AG09319 (cell line): ENCODE data around the gene CNGB1.

Experiments used
- DNase-seq: peaks from one replicate; pipeline ENCODE4 v3.0.0-alpha.2; 2010; ENCODE audit warnings: low read depth; ENCODE audit errors: extremely low read depth
- CTCF ChIP-seq: IDR thresholded peaks from 2 replicates; pipeline ENCODE4 v1.5.1; 2011; ENCODE audit warnings: low read depth, mild to moderate bottlenecking, inconsistent platforms, low read length, moderate library complexity

CNGB1 gene

DNA sequence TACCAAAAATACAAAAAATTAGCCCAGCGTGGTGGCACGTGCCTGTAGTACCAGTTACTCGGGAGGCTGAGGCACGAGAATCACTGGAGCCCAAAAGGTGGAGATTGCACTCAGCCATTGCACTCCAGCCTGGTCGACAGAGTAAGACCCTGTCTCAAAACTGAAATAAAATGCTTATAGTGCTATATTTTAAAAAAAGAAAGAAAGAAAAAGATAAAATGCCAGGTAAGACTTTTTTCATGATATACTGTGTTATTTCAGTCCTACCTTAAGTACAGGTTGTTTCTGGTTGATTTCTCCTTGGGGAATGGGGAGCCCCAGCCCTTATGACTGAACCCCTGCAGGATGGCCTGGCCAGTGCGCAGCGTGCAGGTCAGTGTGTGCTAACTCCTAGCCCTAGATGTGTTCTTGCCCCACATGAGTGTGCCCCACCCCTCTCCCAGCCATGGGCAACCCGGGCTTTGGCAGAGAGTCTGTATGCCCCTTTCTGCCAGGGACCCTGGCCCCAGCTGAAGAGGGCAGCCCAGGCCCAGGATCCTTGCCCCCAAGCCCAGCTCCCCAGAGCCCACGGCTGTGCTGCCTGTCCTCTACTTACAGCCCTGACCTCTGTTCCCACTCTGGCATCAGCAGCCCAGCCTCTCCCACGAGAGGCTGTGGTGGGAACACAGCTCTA lies 1.3 kb downstream of the CNGB1 start:
- no peak for DNase-seq
- no peak for TF ChIP-seq CTCF

DNA sequence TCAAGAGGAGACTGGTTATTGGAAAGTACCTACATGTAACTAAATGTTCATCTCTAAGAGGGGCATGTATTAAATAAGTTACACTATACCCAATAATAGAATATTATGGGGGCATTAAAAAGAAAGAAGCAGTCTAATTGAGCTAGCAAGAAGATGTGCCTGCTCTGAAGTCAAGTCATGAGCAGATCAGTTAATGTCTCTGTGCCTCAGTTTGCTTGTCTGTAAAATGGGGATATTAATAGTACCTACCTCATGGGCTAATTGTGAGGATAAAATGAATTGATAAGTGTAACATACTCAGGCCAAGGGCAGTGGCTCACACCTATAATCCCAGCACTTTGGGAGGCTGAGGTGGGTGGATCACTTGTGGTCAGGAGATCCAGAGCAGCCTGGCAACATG lies 3.0 kb downstream of the CNGB1 start:
- no peak for TF ChIP-seq CTCF
- DNase-seq, result no peak

GRCh38 chr16:57966986-57967385 lies 3.9 kb downstream of the CNGB1 start:
- DNase-seq, result no peak
- no peak for TF ChIP-seq CTCF

DNA sequence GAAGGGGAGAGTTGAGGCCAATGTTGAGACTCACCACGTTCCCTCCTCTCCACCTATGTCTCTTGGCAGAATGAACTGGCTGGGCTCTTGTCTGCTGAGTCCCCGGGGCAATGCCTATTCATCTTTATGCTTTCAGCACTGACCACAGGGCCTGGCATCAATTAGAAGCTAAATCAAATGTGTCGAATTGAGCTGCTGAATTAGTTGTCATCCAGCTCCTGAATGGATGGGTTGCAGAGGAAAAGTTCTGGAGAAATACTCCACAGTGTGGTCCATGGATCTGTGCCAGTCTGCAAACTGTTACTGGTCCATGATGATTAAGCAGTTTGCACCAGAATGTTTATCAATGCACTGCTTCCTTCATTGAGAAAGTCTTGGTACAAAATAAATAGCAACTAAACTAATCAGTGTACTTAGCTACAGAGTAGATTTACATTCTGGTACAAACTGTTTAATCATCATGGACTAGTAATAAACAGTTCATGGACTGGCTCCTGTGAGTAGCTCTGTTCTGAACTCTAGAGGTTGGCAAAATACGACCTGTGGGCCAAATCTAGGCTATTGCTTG lies 4.6 kb downstream of the CNGB1 start:
- no peak for DNase-seq
- no peak for TF ChIP-seq CTCF

DNA sequence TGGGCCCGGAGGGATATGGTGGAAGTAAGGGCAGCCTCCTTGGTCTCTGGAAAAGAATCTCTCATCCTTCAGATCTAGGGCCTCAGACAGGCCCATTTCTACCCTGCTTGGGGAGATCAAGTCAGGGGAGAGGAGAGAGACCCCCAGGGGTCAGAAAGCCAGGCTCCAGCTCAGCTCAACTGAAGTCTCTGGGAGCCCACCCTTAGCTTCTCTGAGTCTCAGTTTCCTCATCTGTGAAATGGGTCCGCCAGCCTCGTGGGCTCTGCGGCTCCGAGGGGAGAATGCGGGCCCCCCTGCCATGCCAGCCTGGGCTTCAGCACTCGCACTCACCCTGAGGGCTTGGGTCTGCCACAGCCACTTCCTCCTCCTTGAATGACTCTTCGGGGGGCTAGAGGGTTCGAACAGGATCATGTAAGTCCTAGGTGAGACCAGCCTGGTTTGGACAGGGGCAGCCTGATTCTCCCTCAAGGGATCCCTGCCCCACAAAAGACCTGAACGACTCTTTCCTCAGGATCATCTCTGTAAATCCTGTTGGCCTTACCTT lies 6.7 kb downstream of the CNGB1 start:
- DNase-seq, result no peak
- TF ChIP-seq CTCF, result no peak

- no peak for DNase-seq
- no peak for TF ChIP-seq CTCF
These were observed 8.2 kb downstream of the CNGB1 start for GRCh38 chr16:57962756-57963155.

- no peak for DNase-seq
- no peak for TF ChIP-seq CTCF
These were observed 8.9 kb downstream of the CNGB1 start for GRCh38 chr16:57962046-57962445.
